ENCODE data around the gene HSBP1. TPM values are rescaled to one million over a fixed set of nuclear protein-coding genes. Genes with fewer than 3 reads are reported as not detected.

Gene HSBP1
- total RNA-seq, 1 experiment from 2014 or later = 216 TPM

- Mint-ChIP-seq H3K27ac (ENCODE audit: unreplicated experiment) (no peak overlapping the region), H3K27me3 (ENCODE audit: unreplicated experiment) (peaks cover 89% of the 10 kb centered on the region), H3K36me3 (ENCODE audit: insufficient read depth, unreplicated experiment) (no peaks in the 10 kb centered on the region), H3K4me3 (ENCODE audit: low read depth, unreplicated experiment) (no peak overlapping the region), H3K9me3 (ENCODE audit: low read depth, unreplicated experiment) (no peaks in the 10 kb centered on the region), H3K4me1 (ENCODE audit: low read depth, unreplicated experiment) (no peaks in the 10 kb centered on the region)
- TF ChIP-seq, protein P1, sequence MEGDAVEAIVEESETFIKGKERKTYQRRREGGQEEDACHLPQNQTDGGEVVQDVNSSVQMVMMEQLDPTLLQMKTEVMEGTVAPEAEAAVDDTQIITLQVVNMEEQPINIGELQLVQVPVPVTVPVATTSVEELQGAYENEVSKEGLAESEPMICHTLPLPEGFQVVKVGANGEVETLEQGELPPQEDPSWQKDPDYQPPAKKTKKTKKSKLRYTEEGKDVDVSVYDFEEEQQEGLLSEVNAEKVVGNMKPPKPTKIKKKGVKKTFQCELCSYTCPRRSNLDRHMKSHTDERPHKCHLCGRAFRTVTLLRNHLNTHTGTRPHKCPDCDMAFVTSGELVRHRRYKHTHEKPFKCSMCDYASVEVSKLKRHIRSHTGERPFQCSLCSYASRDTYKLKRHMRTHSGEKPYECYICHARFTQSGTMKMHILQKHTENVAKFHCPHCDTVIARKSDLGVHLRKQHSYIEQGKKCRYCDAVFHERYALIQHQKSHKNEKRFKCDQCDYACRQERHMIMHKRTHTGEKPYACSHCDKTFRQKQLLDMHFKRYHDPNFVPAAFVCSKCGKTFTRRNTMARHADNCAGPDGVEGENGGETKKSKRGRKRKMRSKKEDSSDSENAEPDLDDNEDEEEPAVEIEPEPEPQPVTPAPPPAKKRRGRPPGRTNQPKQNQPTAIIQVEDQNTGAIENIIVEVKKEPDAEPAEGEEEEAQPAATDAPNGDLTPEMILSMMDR (IDR thresholded peaks at IDR 0.05; ENCODE audit: unreplicated experiment) = no peak
- intact Hi-C loops (cut with micrococcal nuclease; ENCODE audit: unreplicated experiment) = no loop called here
- CTCF ChIA-PET = interaction anchor here (0.7 kb wide), 1 partner anchor 20 kb away, joined by 3 read pairs; no protein-coding TSS in a partner anchor
- BruUV-seq (replicated peaks) = no TSS peak
- no peak for DNase-seq
These were observed 46.1 kb downstream of the HSBP1 start for GRCh38 chr16:83853834-83854233.

- TF ChIP-seq, protein P1 (IDR thresholded peaks at IDR 0.05; ENCODE audit: unreplicated experiment) = no peak
- no peak overlapping the region for H3K27ac Mint-ChIP-seq (ENCODE audit: unreplicated experiment)
- H3K9me3 Mint-ChIP-seq (ENCODE audit: low read depth, unreplicated experiment) = no peaks in the 10 kb centered on the region
- H3K4me1 Mint-ChIP-seq (ENCODE audit: low read depth, unreplicated experiment) = no peaks in the 10 kb centered on the region
- intact Hi-C loops (cut with micrococcal nuclease; ENCODE audit: unreplicated experiment) = no loop called here
- no peaks in the 10 kb centered on the region for H3K36me3 Mint-ChIP-seq (ENCODE audit: insufficient read depth, unreplicated experiment)
- BruUV-seq (replicated peaks) = no TSS peak
- CTCF ChIA-PET = no interaction called here
- peaks cover 89% of the 10 kb centered on the region for H3K27me3 Mint-ChIP-seq (ENCODE audit: unreplicated experiment)
- no peak for DNase-seq
- H3K4me3 Mint-ChIP-seq (ENCODE audit: low read depth, unreplicated experiment) = no peak overlapping the region
These were observed 46.6 kb downstream of the HSBP1 start for GRCh38 chr16:83854420-83854819.

- Mint-ChIP-seq H3K4me3 (ENCODE audit: low read depth, unreplicated experiment) (no peak overlapping the region), H3K36me3 (ENCODE audit: insufficient read depth, unreplicated experiment) (no peaks in the 10 kb centered on the region), H3K27ac (ENCODE audit: unreplicated experiment) (no peak overlapping the region), H3K27me3 (ENCODE audit: unreplicated experiment) (peaks cover 85% of the 10 kb centered on the region), H3K4me1 (ENCODE audit: low read depth, unreplicated experiment) (no peaks in the 10 kb centered on the region), H3K9me3 (ENCODE audit: low read depth, unreplicated experiment) (no peaks in the 10 kb centered on the region)
- no peak for DNase-seq
- CTCF ChIA-PET = no interaction called here
- no TSS peak for BruUV-seq (replicated peaks)
- intact Hi-C loops (cut with micrococcal nuclease; ENCODE audit: unreplicated experiment) = no loop called here
- TF ChIP-seq, protein P1 (IDR thresholded peaks at IDR 0.05; ENCODE audit: unreplicated experiment) = no peak
These were observed 49.0 kb downstream of the HSBP1 start for GRCh38 chr16:83856792-83857191.

DNA sequence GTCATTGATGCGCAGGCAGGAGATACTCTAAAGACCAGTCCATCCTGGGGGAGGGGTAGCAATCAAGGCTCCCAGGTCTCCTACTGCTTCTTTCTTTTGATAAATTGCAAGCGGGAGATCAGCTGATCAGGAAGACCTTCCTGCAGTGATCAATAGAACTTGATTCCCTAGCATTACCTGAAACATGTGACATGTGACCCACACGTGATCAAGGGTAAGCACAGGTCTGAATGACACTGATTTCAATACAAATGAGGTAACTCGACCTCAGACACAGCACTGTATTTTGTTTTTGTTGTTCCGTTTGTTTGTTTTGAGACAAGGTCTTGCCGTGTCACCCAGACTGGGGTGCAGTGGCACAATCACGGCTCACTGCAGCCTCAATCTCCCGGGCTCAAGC lies 51.5 kb downstream of the HSBP1 start:
- intact Hi-C loops (cut with micrococcal nuclease; ENCODE audit: unreplicated experiment) = no loop called here
- no peaks in the 10 kb centered on the region for H3K9me3 Mint-ChIP-seq (ENCODE audit: low read depth, unreplicated experiment)

More for the DNA sequence above, 51.5 kb downstream of the HSBP1 start:
- Mint-ChIP-seq H3K27me3 (ENCODE audit: unreplicated experiment) (peaks cover 64% of the 10 kb centered on the region), H3K27ac (ENCODE audit: unreplicated experiment) (no peak overlapping the region), H3K4me1 (ENCODE audit: low read depth, unreplicated experiment) (no peaks in the 10 kb centered on the region), H3K4me3 (ENCODE audit: low read depth, unreplicated experiment) (no peak overlapping the region), H3K36me3 (ENCODE audit: insufficient read depth, unreplicated experiment) (no peaks in the 10 kb centered on the region)
- CTCF ChIA-PET = no interaction called here
- BruUV-seq (replicated peaks) = no TSS peak
- DNase-seq = no peak
- TF ChIP-seq, protein P1 (IDR thresholded peaks at IDR 0.05; ENCODE audit: unreplicated experiment) = no peak

Measured in Calu3 (cell line).